ENCODE results near the gene NMRK1.

DNA sequence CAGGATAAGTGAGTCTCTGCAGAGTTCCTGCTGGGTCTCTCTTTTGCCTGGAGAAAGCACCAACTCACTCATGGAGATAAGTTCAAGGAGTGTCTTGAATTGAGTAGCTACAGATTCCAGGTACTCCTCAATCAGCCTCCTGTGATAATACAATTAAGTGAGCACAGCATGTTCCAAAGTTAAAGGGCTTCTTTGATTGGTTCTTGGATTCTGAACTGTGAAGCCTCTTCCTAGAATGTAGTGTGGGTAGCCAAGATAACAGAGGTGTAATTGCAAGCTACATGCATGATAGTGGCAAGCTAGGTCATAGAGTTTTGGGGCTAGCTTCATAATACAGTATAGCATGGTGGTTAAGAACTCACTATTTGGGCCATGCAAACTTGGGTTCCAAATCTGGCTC is 36.7 kb downstream of the NMRK1 start:
- TF ChIP-seq EZH2 (IDR thresholded peaks at IDR 0.05) (no peak), CTCF (IDR thresholded peaks at IDR 0.05) (no peak), EZH2phosphoT487 (IDR thresholded peaks at IDR 0.05) (no peak)
